SK-N-DZ (cell line): Measurements from ENCODE around the gene ARL4D. TPM values are rescaled to one million over a fixed set of nuclear protein-coding genes. Genes with fewer than 3 reads are reported as not detected.
"Not testable (repeated sequence)": the region's sequence is repeated elsewhere in the genome, so short reads cannot be mapped to it uniquely, and the experiment has no call there.

Experiments used
- DNase-seq: peaks from one replicate; pipeline ENCODE4 v3.0.0-alpha.2; 2015; ENCODE audit warnings: low spot score
- polyA plus RNA-seq, 2 experiments: library from polyadenylated mRNA; depleted of rRNA; stranded (reverse); fragments of >200 nt; gene quantifications; 2 replicates each; pipeline ENCODE4 v1.2.3, GENCODE V29; 2014

The ARL4D gene
- 29.5 and 30.6 TPM in 2 replicates for polyA plus RNA-seq (2014; cell fraction: cytosol; rRNA removed)
- 14.2 and 18.3 TPM in 2 replicates for polyA plus RNA-seq (2014; cell fraction: nucleus; rRNA removed)

- peak; percentile 92 for DNase-seq
Observed at GRCh38 chr17:43398724-43399595, at the start of gene ARL4D. Gene ARL4D, plus strand, starts transcription at chr17:43398993. Its CDS starts 740 bp downstream, at chr17:43399733.

- no peak for DNase-seq
Observed at GRCh38 chr17:43349142-43349541, 49.7 kb upstream of the ARL4D start.

GRCh38 chr17:43350888-43351361 is 47.9 kb upstream of the ARL4D start:
- no peak for DNase-seq

- no peak for DNase-seq
Observed at GRCh38 chr17:43351691-43352090, 47.1 kb upstream of the ARL4D start.

- no peak for DNase-seq
Observed at GRCh38 chr17:43352579-43353331, 46.0 kb upstream of the ARL4D start.

GRCh38 chr17:43353393-43353792 is 45.4 kb upstream of the ARL4D start:
- no peak for DNase-seq

GRCh38 chr17:43354371-43354770 is 44.4 kb upstream of the ARL4D start:
- DNase-seq = no peak

- no peak for DNase-seq
Observed at GRCh38 chr17:43356450-43356849, 42.3 kb upstream of the ARL4D start.

- DNase-seq = no peak
Observed at GRCh38 chr17:43356999-43357398, 41.8 kb upstream of the ARL4D start.

GRCh38 chr17:43359469-43360110 is 39.2 kb upstream of the ARL4D start:
- DNase-seq = no peak

- no peak for DNase-seq
Observed at GRCh38 chr17:43360376-43360738, 38.4 kb upstream of the ARL4D start.

GRCh38 chr17:43360739-43361505 is 37.9 kb upstream of the ARL4D start:
- peak; percentile 100 for DNase-seq

GRCh38 chr17:43363181-43363925 is 35.4 kb upstream of the ARL4D start:
- DNase-seq = no peak

- no peak for DNase-seq
Observed at GRCh38 chr17:43363926-43364285, 34.9 kb upstream of the ARL4D start.

GRCh38 chr17:43365356-43365755 is 33.4 kb upstream of the ARL4D start:
- no peak for DNase-seq

- not testable (repeated sequence) for DNase-seq
Observed at GRCh38 chr17:43365921-43366320, 32.9 kb upstream of the ARL4D start.

- DNase-seq = no peak
Observed at GRCh38 chr17:43366891-43367736, 31.7 kb upstream of the ARL4D start.

GRCh38 chr17:43367737-43368242 is 31.0 kb upstream of the ARL4D start:
- DNase-seq = peak; percentile 91
